ENCODE measurements around the gene FNDC7. TPM values are rescaled to one million over a fixed set of nuclear protein-coding genes. Genes with fewer than 3 reads are reported as not detected.

FNDC7 gene
- total and polyA plus RNA-seq, 10 of the 15 experiments (the other 5 are each of a cell fraction or from before 2014, with no cell fraction given): not detected

GRCh38 chr1:108746382-108747170 lies 33.9 kb downstream of the FNDC7 start, which contains the start of gene STXBP3:
TSS of gene STXBP3 (plus strand) at chr1:108746674. CDS start at chr1:108746738, 64 bp downstream.
- in situ Hi-C loops (cut with MboI) (no loop called here), intact Hi-C loops (cut with micrococcal nuclease; ENCODE audit: unreplicated experiment) (loop anchor here (2.0 kb wide), 1 partner anchor 54 kb away; the partner anchor contains the start of gene PRPF38B)
- FAIRE-seq (peak; percentile 95), ATAC-seq (peak; percentile 94), DNase-seq (ENCODE audit: low read depth, low spot score) (peak; percentile 95)
- no TSS peak for BruUV-seq (replicated peaks)
- Histone ChIP-seq H3K9ac (ENCODE audit: control insufficient read depth, insufficient read depth, low read length) (peak within 1 kb of the TSS; percentile 82), H3K4me1 (ENCODE audit: control insufficient read depth, insufficient read depth, low read length) (no peaks in the 10 kb centered on the region), H2AFZ (ENCODE audit: control insufficient read depth, low read depth, low read length) (peak within 1 kb of the TSS; percentile 93), H3K79me2 (ENCODE audit: control insufficient read depth, insufficient read depth, low read length) (peaks cover 11% of the 10 kb centered on the region), H3K4me3 (peak within 1 kb of the TSS; percentile 94), H3K27me3 (replicated peaks in 1 of 2; ENCODE audit: control insufficient read depth in 2 of 2, insufficient read depth in 2 of 2, low read length in 1 of 2) (no peaks in the 10 kb centered on the region), H3K36me3 (ENCODE audit: control insufficient read depth in 2 of 2, insufficient read depth in 2 of 2, low read length in 1 of 2) (no peaks in the 10 kb centered on the region), H3K4me2 (ENCODE audit: control insufficient read depth, insufficient read depth) (peak within 1 kb of the TSS; percentile 45), H3K9me3 (replicated peaks; ENCODE audit: control insufficient read depth, insufficient read depth, low read length) (no peaks in the 10 kb centered on the region), H4K20me1 (ENCODE audit: control insufficient read depth, insufficient read depth) (no peaks in the 10 kb centered on the region), H3K27ac (ENCODE audit: control insufficient read depth, insufficient read depth) (peak within 1 kb of the TSS; percentile 87)
- ChIA-PET RAD21 (ENCODE audit: unreplicated experiment) (no interaction called here), POLR2A (no interaction called here), SMC1A (ENCODE audit: uncharacterized antibody, unreplicated experiment) (interaction anchor here (0.6 kb wide), 1 partner anchor 134 kb away, joined by 3 read pairs; no protein-coding TSS in a partner anchor), CTCF (no interaction called here)
- WGBS (ENCODE audit: insufficient coverage, insufficient replicate concordance, low lambda C conversion rate, missing lambda C conversion rate): under 1% methylated on average over 53 of the region's 75 CpGs
- TF ChIP-seq EGR1 (IDR thresholded peaks at IDR 0.05; ENCODE audit: borderline replicate concordance in 1 of 2, low read depth in 2 of 2, low read length in 2 of 2) (peak in 1 of 2 experiments; percentile 83; a peak in 2 of 3 replicates), IRF3 (IDR thresholded peaks at IDR 0.05) (0 out of 2 replicates have a peak, but pooled peaks have one; percentile 32), NKRF (conservative IDR thresholded peaks at IDR 0.05) (peak; percentile 26; the same call in 1 of the 2 replicates), SUPT20H (IDR thresholded peaks at IDR 0.05; ENCODE audit: borderline replicate concordance, control insufficient read depth, low read depth, low read length) (no peak), BRCA1 (IDR thresholded peaks at IDR 0.05; ENCODE audit: low read depth, low read length) (peak; percentile 56; the same call in 1 of the 2 replicates), SPI1 (IDR thresholded peaks at IDR 0.05; ENCODE audit: borderline replicate concordance, insufficient read depth, low read depth, low read length) (no peak), FOXM1 (IDR thresholded peaks at IDR 0.05; ENCODE audit: low read depth, low read length) (peak; percentile 34; the same call in 1 of the 2 replicates), MYC (IDR thresholded peaks at IDR 0.05; ENCODE audit: insufficient read depth, insufficient read length, insufficient replicate concordance, low read length, severe bottlenecking) (no peak), MTA2 (IDR thresholded peaks at IDR 0.05; ENCODE audit: low read depth) (0 out of 2 replicates have a peak, but pooled peaks have one; percentile 36), EED (IDR thresholded peaks at IDR 0.05; ENCODE audit: low read depth) (peak; percentile 53; the same call in 1 of the 2 replicates), SIN3A (IDR thresholded peaks at IDR 0.05; ENCODE audit: low read depth, low read length) (peak; percentile 17; the same call in 1 of the 2 replicates), NRF1 (conservative IDR thresholded peaks at IDR 0.05; ENCODE audit: low read depth, low read length) (0 out of 2 replicates have a peak, but pooled peaks have one; percentile 27), PAX5 (IDR thresholded peaks at IDR 0.05; ENCODE audit: borderline replicate concordance, low read depth, low read length) (0 out of 2 replicates have a peak, but pooled peaks have one; percentile 3), BACH1 (IDR thresholded peaks at IDR 0.05; ENCODE audit: borderline replicate concordance) (peak; percentile 46; the same call in 1 of the 2 replicates), PML (IDR thresholded peaks at IDR 0.05; ENCODE audit: low read length) (peak; percentile 94), MXI1 (IDR thresholded peaks at IDR 0.05; ENCODE audit: low read depth, low read length) (no peak; the same call in 1 of the 2 replicates), HSF1 (IDR thresholded peaks at IDR 0.05; ENCODE audit: low read depth, low read length) (0 out of 2 replicates have a peak, but pooled peaks have one; percentile 17), CBFB (IDR thresholded peaks at IDR 0.05; ENCODE audit: low read depth) (peak; percentile 80; the same call in 1 of the 2 replicates), HDGF (IDR thresholded peaks at IDR 0.05) (peak; percentile 92)
